ENCODE results near the gene ALG9. TPM values are rescaled to one million over a fixed set of nuclear protein-coding genes. Genes with fewer than 3 reads are reported as not detected.

ALG9 gene
- polyA plus RNA-seq, 2 of the 4 experiments (the other 2 are of a cell fraction) = 15.3 to 33.3 TPM

DNA sequence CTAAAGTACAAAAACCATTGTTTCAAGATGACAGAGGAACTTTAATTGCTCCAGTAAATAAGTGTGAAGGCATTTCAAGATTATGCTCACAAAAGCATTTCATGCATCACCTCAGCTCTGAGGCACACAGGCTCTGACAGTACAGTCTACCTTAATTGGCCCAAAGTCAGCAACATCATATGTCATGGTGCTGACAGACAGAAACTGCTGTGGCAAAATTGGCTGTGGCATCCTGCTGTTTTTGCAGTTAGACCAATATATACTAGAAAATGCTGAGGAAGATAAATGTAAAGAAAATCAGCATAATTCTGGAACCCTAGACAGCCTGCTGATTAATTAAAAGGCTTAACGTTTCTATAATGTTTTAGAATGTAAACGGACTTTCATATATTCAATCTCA, 70.2 kb downstream of the ALG9 start (continued):
- no peak for TF ChIP-seq EHF (CRISPR knock-in tag; IDR thresholded peaks at IDR 0.05)
- no peak for TF ChIP-seq RFX5 (IDR thresholded peaks at IDR 0.05)
- no peak for TF ChIP-seq ZC3H11A (IDR thresholded peaks at IDR 0.05)
- TF ChIP-seq, protein P1, sequence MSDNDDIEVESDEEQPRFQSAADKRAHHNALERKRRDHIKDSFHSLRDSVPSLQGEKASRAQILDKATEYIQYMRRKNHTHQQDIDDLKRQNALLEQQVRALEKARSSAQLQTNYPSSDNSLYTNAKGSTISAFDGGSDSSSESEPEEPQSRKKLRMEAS (IDR thresholded peaks at IDR 0.05) = no peak
- TF ChIP-seq ZFP36 (IDR thresholded peaks at IDR 0.05; ENCODE audit: borderline replicate concordance, partially characterized antibody) = no peak

DNA sequence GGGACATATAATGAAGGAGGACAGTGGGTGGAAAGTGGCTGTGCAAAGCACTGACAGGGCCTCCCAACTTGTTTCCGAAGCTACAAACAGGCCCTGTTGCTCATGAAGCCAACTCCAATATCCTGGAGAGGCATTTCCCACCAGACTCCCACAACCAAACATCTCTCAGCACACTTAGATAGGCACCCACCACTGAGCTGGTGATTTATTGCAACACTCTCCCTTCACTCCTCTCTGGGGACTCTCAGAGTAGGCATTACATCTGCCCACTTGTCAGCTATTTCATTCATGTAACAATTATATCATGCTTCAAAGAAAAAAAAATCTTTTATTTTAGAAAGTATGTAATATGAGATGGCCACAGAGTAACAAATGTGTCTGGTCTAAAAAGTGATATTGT, 73.1 kb downstream of the ALG9 start:
- DNase-seq (ENCODE audit: low read depth in 1 of 2, low spot score in 1 of 2) (no peak), ATAC-seq (no peak), FAIRE-seq (no peak)
- Histone ChIP-seq H3K4me2 (no peak overlapping the region), H3K27ac (no peak overlapping the region), H3K4me3 (no peak overlapping the region), H3K9me3 (no peaks in the 10 kb centered on the region), H3K4me1 (no peaks in the 10 kb centered on the region)
- 93% methylated on average over 1 of the region's 1 CpG for whole genome bisulfite sequencing (ENCODE audit: missing lambda C conversion rate)
- TF ChIP-seq JUN (IDR thresholded peaks at IDR 0.05) (no peak), CEBPB (IDR thresholded peaks at IDR 0.05) (no peak), ZSCAN20 (CRISPR knock-in tag; IDR thresholded peaks at IDR 0.05) (no peak), ZNF302 (CRISPR knock-in tag; IDR thresholded peaks at IDR 0.05) (no peak), MYC (IDR thresholded peaks at IDR 0.05; ENCODE audit: borderline replicate concordance, low read length) (no peak), RARB (CRISPR knock-in tag; IDR thresholded peaks at IDR 0.05) (no peak), TP53 (CRISPR knock-in tag; IDR thresholded peaks at IDR 0.05) (no peak), ESRRA (IDR thresholded peaks at IDR 0.05; ENCODE audit: borderline replicate concordance, low read length) (no peak), RAD21 (conservative IDR thresholded peaks at IDR 0.05 in 1 of 2, IDR thresholded peaks at IDR 0.05 in 1 of 2) (no peak), RNF2 (IDR thresholded peaks at IDR 0.05; ENCODE audit: borderline replicate concordance, low read depth) (no peak)
- TF ChIP-seq, protein P1 (IDR thresholded peaks at IDR 0.05) = no peak
- TF ChIP-seq, protein P2, sequence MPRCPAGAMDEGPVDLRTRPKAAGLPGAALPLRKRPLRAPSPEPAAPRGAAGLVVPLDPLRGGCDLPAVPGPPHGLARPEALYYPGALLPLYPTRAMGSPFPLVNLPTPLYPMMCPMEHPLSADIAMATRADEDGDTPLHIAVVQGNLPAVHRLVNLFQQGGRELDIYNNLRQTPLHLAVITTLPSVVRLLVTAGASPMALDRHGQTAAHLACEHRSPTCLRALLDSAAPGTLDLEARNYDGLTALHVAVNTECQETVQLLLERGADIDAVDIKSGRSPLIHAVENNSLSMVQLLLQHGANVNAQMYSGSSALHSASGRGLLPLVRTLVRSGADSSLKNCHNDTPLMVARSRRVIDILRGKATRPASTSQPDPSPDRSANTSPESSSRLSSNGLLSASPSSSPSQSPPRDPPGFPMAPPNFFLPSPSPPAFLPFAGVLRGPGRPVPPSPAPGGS (IDR thresholded peaks at IDR 0.05) = no peak
- TF ChIP-seq, protein P3, sequence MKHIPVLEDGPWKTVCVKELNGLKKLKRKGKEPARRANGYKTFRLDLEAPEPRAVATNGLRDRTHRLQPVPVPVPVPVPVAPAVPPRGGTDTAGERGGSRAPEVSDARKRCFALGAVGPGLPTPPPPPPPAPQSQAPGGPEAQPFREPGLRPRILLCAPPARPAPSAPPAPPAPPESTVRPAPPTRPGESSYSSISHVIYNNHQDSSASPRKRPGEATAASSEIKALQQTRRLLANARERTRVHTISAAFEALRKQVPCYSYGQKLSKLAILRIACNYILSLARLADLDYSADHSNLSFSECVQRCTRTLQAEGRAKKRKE (CRISPR knock-in tag; IDR thresholded peaks at IDR 0.05; ENCODE audit: low read depth) = no peak
- ChIA-PET CTCF (interaction anchor here (1.0 to 1.2 kb wide), 2 partner anchors 194 to 352 kb away, joined by 4 to 5 read pairs; no protein-coding TSS in a partner anchor), POLR2A (no interaction called here)

DNA sequence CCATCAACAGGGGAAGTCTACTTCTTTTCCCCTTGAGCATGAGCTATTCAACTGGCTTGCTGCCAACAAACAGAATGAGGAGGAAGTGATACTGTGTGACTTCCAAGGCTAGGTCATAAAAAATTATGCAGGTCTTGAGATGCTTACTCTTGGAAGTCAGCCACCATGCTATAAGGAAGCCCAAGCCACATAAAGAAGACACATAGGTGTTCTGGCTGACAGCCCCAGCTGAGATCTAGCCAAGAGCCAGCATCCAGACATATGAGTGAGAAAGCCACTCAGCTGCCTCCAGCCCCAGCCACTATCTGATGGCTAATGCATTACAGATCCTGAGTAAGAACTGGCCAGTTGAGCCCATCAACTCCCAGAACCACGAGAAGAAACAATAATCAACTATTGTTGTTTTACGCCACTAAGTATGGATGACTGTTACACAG, 74.2 kb downstream of the ALG9 start:
- no peaks in the 10 kb centered on the region for H3K4me1 ChIP-seq
- peak in 1 of 2 experiments; percentile 10 for DNase-seq (ENCODE audit: low read depth in 1 of 2, low spot score in 1 of 2)
- H3K9me3 ChIP-seq = no peaks in the 10 kb centered on the region
- no peak for ATAC-seq
- WGBS (ENCODE audit: missing lambda C conversion rate) = 89% methylated on average over 2 of the region's 2 CpGs
- no peak overlapping the region for H3K4me3 ChIP-seq
- ChIA-PET POLR2A (no interaction called here), CTCF (interaction anchor here (0.8 to 2.2 kb wide), 3 partner anchors 20 to 351 kb away, joined by 3 to 14 read pairs (median 4); no protein-coding TSS in a partner anchor)
- FAIRE-seq = no peak
- no peak overlapping the region for H3K27ac ChIP-seq
- H3K4me2 ChIP-seq = no peak overlapping the region
- no peak for TF ChIP-seq EP300 (IDR thresholded peaks at IDR 0.05)
- no peak for TF ChIP-seq MAZ (IDR thresholded peaks at IDR 0.05; ENCODE audit: borderline replicate concordance, low read depth, low read length)
- no peak for TF ChIP-seq RAD21 (conservative IDR thresholded peaks at IDR 0.05 in 1 of 2, IDR thresholded peaks at IDR 0.05 in 1 of 2)
- no peak for TF ChIP-seq CHD2 (IDR thresholded peaks at IDR 0.05; ENCODE audit: low read length, partially characterized antibody)
- TF ChIP-seq HOXA7 (CRISPR knock-in tag; IDR thresholded peaks at IDR 0.05) = no peak
- no peak for TF ChIP-seq FOXS1 (CRISPR knock-in tag; IDR thresholded peaks at IDR 0.05)
- TF ChIP-seq, protein P4, sequence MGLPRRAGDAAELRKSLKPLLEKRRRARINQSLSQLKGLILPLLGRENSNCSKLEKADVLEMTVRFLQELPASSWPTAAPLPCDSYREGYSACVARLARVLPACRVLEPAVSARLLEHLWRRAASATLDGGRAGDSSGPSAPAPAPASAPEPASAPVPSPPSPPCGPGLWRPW (IDR thresholded peaks at IDR 0.05) = no peak
